ENCODE data around the gene HDAC3.

HDAC3 gene

DNA sequence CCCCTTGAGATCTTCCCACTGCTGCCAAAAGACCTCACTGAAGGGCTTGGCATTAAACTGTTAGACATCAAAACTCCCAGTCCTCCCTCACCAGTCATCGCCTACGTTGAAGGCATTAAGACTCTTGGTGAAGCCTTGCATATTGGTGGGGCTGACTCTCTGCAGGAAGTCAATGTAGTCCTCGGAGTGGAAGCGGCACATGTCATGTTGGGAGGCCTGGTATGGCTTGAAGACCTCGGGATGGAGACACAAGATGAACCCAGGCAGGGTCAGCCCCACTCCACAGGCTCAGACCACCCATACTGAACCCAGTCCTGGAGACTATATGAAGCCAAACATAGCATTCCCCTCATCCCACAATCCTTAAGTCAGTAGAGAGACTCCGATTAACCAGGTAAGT is 1.9 kb downstream of the HDAC3 start:
- no peak overlapping the region for H3K4me3 ChIP-seq (ENCODE audit: low read length)
- DNase-seq (ENCODE audit: low read depth), result no peak
- TF ChIP-seq, protein P1, sequence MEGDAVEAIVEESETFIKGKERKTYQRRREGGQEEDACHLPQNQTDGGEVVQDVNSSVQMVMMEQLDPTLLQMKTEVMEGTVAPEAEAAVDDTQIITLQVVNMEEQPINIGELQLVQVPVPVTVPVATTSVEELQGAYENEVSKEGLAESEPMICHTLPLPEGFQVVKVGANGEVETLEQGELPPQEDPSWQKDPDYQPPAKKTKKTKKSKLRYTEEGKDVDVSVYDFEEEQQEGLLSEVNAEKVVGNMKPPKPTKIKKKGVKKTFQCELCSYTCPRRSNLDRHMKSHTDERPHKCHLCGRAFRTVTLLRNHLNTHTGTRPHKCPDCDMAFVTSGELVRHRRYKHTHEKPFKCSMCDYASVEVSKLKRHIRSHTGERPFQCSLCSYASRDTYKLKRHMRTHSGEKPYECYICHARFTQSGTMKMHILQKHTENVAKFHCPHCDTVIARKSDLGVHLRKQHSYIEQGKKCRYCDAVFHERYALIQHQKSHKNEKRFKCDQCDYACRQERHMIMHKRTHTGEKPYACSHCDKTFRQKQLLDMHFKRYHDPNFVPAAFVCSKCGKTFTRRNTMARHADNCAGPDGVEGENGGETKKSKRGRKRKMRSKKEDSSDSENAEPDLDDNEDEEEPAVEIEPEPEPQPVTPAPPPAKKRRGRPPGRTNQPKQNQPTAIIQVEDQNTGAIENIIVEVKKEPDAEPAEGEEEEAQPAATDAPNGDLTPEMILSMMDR (conservative IDR thresholded peaks at IDR 0.05; ENCODE audit: low read depth, low read length), result no peak

GRCh38 chr5:141633871-141634561 is 2.6 kb downstream of the HDAC3 start:
- no peak for DNase-seq (ENCODE audit: low read depth)
- H3K4me3 ChIP-seq (ENCODE audit: low read length), result no peak overlapping the region
- TF ChIP-seq, protein P1 (conservative IDR thresholded peaks at IDR 0.05; ENCODE audit: low read depth, low read length), result no peak

DNA sequence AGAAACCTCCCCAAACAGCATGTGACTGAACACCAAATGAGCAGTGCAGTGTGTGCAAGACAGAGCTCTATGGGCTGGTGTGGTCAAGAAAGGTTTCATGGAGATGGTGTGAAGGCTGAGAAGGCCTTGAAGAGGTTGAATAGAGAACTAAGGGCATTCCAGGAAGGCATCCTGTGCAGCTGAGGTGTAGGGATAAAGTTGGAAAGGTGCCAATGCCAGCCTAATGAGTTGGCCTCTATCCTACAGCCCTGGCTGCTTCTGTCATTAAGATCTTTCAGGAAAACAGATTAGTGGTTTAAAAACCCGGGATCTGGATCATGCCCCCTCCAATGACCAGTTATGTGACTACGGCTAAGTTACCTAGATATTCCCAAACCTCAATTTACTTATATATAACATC is 4.0 kb downstream of the HDAC3 start:
- TF ChIP-seq, protein P1 (conservative IDR thresholded peaks at IDR 0.05; ENCODE audit: low read depth, low read length), result no peak
- no peak for DNase-seq (ENCODE audit: low read depth)

GRCh38 chr5:141630570-141631140 is 6.0 kb downstream of the HDAC3 start:
- no peak for DNase-seq (ENCODE audit: low read depth)
- H3K4me3 ChIP-seq (ENCODE audit: low read length), result no peak overlapping the region
- TF ChIP-seq, protein P1 (conservative IDR thresholded peaks at IDR 0.05; ENCODE audit: low read depth, low read length), result no peak

More for the DNA sequence above, 4.0 kb downstream of the HDAC3 start:
- H3K4me3 ChIP-seq (ENCODE audit: low read length), result no peak overlapping the region

- TF ChIP-seq, protein P1 (conservative IDR thresholded peaks at IDR 0.05; ENCODE audit: low read depth, low read length), result no peak
- DNase-seq (ENCODE audit: low read depth), result no peak
- no peak overlapping the region for H3K4me3 ChIP-seq (ENCODE audit: low read length)
Measured at GRCh38 chr5:141628175-141628788, 8.4 kb downstream of the HDAC3 start.

GRCh38 chr5:141623611-141624010 is 13.0 kb downstream of the HDAC3 start:
- H3K4me3 ChIP-seq (ENCODE audit: low read length), result no peak overlapping the region

More at GRCh38 chr5:141623611-141624010, 13.0 kb downstream of the HDAC3 start:
- no peak for DNase-seq (ENCODE audit: low read depth)
- TF ChIP-seq, protein P1 (conservative IDR thresholded peaks at IDR 0.05; ENCODE audit: low read depth, low read length), result no peak
